ENCODE results near the gene GABARAPL1. TPM values are rescaled to one million over a fixed set of nuclear protein-coding genes. Genes with fewer than 3 reads are reported as not detected.
A peak's percentile ranks its signal among the peaks of the same experiment; 100 is the strongest.

Gene GABARAPL1
- total RNA-seq: 100 to 1,000 TPM; 104 to 110 TPM
- total RNA-seq: 121 to 164 reads per million in 2 donors

GRCh38 chr12:10212739-10213131 lies at the start of gene GABARAPL1:
TSS of gene GABARAPL1 (plus strand) at chr12:10212877. CDS start at chr12:10213130, 253 bp downstream.
- H3K27me3 Mint-ChIP-seq: no peaks in the 10 kb centered on the region
- ATAC-seq (peak; percentile 74), DNase-seq (peak; percentile 75 to 80 (median 76))
- peak within 1 kb of the TSS; percentile 94 for H3K4me3 Mint-ChIP-seq
- no peaks in the 10 kb centered on the region for H3K9me3 ChIP-seq (ENCODE audit: control insufficient read depth, low read length, poor library complexity, severe bottlenecking)
- H3K27ac Mint-ChIP-seq: peak within 1 kb of the TSS; percentile 96
- no peaks in the 10 kb centered on the region for H3K36me3 Mint-ChIP-seq (ENCODE audit: low read depth)
- peaks cover 23% of the 10 kb centered on the region for H3K4me1 Mint-ChIP-seq

GRCh38 chr12:10163084-10163483 lies 49.6 kb upstream of the GABARAPL1 start:
- peaks cover 10% of the 10 kb centered on the region for H3K27me3 Mint-ChIP-seq
- H3K4me1 Mint-ChIP-seq: peaks cover 3% of the 10 kb centered on the region
- no peaks in the 10 kb centered on the region for H3K9me3 ChIP-seq (ENCODE audit: control insufficient read depth, low read length, poor library complexity, severe bottlenecking)
- H3K4me3 Mint-ChIP-seq: no peak overlapping the region
- ATAC-seq: no peak
- DNase-seq: no peak
- H3K27ac Mint-ChIP-seq: no peak overlapping the region
- no peaks in the 10 kb centered on the region for H3K36me3 Mint-ChIP-seq (ENCODE audit: low read depth)

- ATAC-seq (no peak), DNase-seq (no peak)
- no peaks in the 10 kb centered on the region for H3K36me3 Mint-ChIP-seq (ENCODE audit: low read depth)
- H3K9me3 ChIP-seq (ENCODE audit: control insufficient read depth, low read length, poor library complexity, severe bottlenecking): no peaks in the 10 kb centered on the region
- no peak overlapping the region for H3K4me3 Mint-ChIP-seq
- H3K27ac Mint-ChIP-seq: no peak overlapping the region
- no peaks in the 10 kb centered on the region for H3K4me1 Mint-ChIP-seq
- peaks cover 9% of the 10 kb centered on the region for H3K27me3 Mint-ChIP-seq
These were observed 47.3 kb upstream of the GABARAPL1 start for GRCh38 chr12:10165421-10165820.

- DNase-seq: no peak
- no peaks in the 10 kb centered on the region for H3K4me1 Mint-ChIP-seq
- no peaks in the 10 kb centered on the region for H3K9me3 ChIP-seq (ENCODE audit: control insufficient read depth, low read length, poor library complexity, severe bottlenecking)
- no peak for ATAC-seq
- no peak overlapping the region for H3K4me3 Mint-ChIP-seq
- no peak overlapping the region for H3K27ac Mint-ChIP-seq
- peaks cover 23% of the 10 kb centered on the region for H3K27me3 Mint-ChIP-seq
- no peaks in the 10 kb centered on the region for H3K36me3 Mint-ChIP-seq (ENCODE audit: low read depth)
These were observed 45.1 kb upstream of the GABARAPL1 start for GRCh38 chr12:10167599-10167998.

- no peaks in the 10 kb centered on the region for H3K9me3 ChIP-seq (ENCODE audit: control insufficient read depth, low read length, poor library complexity, severe bottlenecking)
- H3K36me3 Mint-ChIP-seq (ENCODE audit: low read depth): no peaks in the 10 kb centered on the region
- DNase-seq (no peak), ATAC-seq (no peak)
- H3K27me3 Mint-ChIP-seq: peaks cover 28% of the 10 kb centered on the region
- H3K4me1 Mint-ChIP-seq: no peaks in the 10 kb centered on the region
- H3K4me3 Mint-ChIP-seq: no peak overlapping the region
- H3K27ac Mint-ChIP-seq: no peak overlapping the region
These were observed 43.6 kb upstream of the GABARAPL1 start for GRCh38 chr12:10169104-10169503.

- peaks cover 39% of the 10 kb centered on the region for H3K27me3 Mint-ChIP-seq
- H3K4me1 Mint-ChIP-seq: no peaks in the 10 kb centered on the region
- H3K36me3 Mint-ChIP-seq (ENCODE audit: low read depth): no peaks in the 10 kb centered on the region
- no peak overlapping the region for H3K4me3 Mint-ChIP-seq
- no peak for ATAC-seq
- no peak overlapping the region for H3K27ac Mint-ChIP-seq
- no peak for DNase-seq
- no peaks in the 10 kb centered on the region for H3K9me3 ChIP-seq (ENCODE audit: control insufficient read depth, low read length, poor library complexity, severe bottlenecking)
These were observed 42.5 kb upstream of the GABARAPL1 start for GRCh38 chr12:10170216-10170615.

GRCh38 chr12:10171973-10172728 lies 40.5 kb upstream of the GABARAPL1 start, which contains the start of gene OLR1:
TSS of gene OLR1 (minus strand) at chr12:10172132. CDS start at chr12:10172077, 55 bp downstream.
- H3K27ac Mint-ChIP-seq: no peak within 1 kb of the TSS
- ATAC-seq (no peak), DNase-seq (no peak)
- H3K36me3 Mint-ChIP-seq (ENCODE audit: low read depth): no peaks in the 10 kb centered on the region
- H3K4me3 Mint-ChIP-seq: no peak within 1 kb of the TSS
- H3K27me3 Mint-ChIP-seq: peaks cover 53% of the 10 kb centered on the region
- no peaks in the 10 kb centered on the region for H3K4me1 Mint-ChIP-seq
- H3K9me3 ChIP-seq (ENCODE audit: control insufficient read depth, low read length, poor library complexity, severe bottlenecking): no peaks in the 10 kb centered on the region

- H3K27ac Mint-ChIP-seq: no peak overlapping the region
- ATAC-seq (no peak), DNase-seq (no peak)
- H3K36me3 Mint-ChIP-seq (ENCODE audit: low read depth): peaks cover 3% of the 10 kb centered on the region
- H3K4me1 Mint-ChIP-seq: no peaks in the 10 kb centered on the region
- no peaks in the 10 kb centered on the region for H3K9me3 ChIP-seq (ENCODE audit: control insufficient read depth, low read length, poor library complexity, severe bottlenecking)
- peaks cover 62% of the 10 kb centered on the region for H3K27me3 Mint-ChIP-seq
- no peak overlapping the region for H3K4me3 Mint-ChIP-seq
These were observed 37.6 kb upstream of the GABARAPL1 start for GRCh38 chr12:10174986-10175614.

- H3K36me3 Mint-ChIP-seq (ENCODE audit: low read depth): peaks cover 3% of the 10 kb centered on the region
- no peak overlapping the region for H3K27ac Mint-ChIP-seq
- no peak overlapping the region for H3K4me3 Mint-ChIP-seq
- H3K4me1 Mint-ChIP-seq: no peaks in the 10 kb centered on the region
- no peak for DNase-seq
- ATAC-seq: no peak
- peaks cover 65% of the 10 kb centered on the region for H3K27me3 Mint-ChIP-seq
- H3K9me3 ChIP-seq (ENCODE audit: control insufficient read depth, low read length, poor library complexity, severe bottlenecking): no peaks in the 10 kb centered on the region
These were observed 36.6 kb upstream of the GABARAPL1 start for GRCh38 chr12:10175846-10176636.

GRCh38 chr12:10178821-10179220 lies 33.9 kb upstream of the GABARAPL1 start, which contains the start of gene TMEM52B:
TSS of gene TMEM52B (plus strand) at chr12:10179032. CDS start at chr12:10179575, 543 bp downstream.
- Mint-ChIP-seq H3K27me3 (peaks cover 72% of the 10 kb centered on the region), H3K36me3 (ENCODE audit: low read depth) (peaks cover 3% of the 10 kb centered on the region), H3K4me3 (no peak within 1 kb of the TSS), H3K4me1 (peaks cover 4% of the 10 kb centered on the region), H3K27ac (no peak within 1 kb of the TSS)
- ATAC-seq: no peak
- no peaks in the 10 kb centered on the region for H3K9me3 ChIP-seq (ENCODE audit: control insufficient read depth, low read length, poor library complexity, severe bottlenecking)
- no peak for DNase-seq

GRCh38 chr12:10179776-10180181 lies 32.9 kb upstream of the GABARAPL1 start:
- peaks cover 3% of the 10 kb centered on the region for H3K36me3 Mint-ChIP-seq (ENCODE audit: low read depth)
- no peaks in the 10 kb centered on the region for H3K9me3 ChIP-seq (ENCODE audit: control insufficient read depth, low read length, poor library complexity, severe bottlenecking)
- peaks cover 4% of the 10 kb centered on the region for H3K4me1 Mint-ChIP-seq
- DNase-seq (no peak), ATAC-seq (no peak)
- peaks cover 72% of the 10 kb centered on the region for H3K27me3 Mint-ChIP-seq
- H3K4me3 Mint-ChIP-seq: no peak overlapping the region
- no peak overlapping the region for H3K27ac Mint-ChIP-seq

- ATAC-seq (peak; percentile 44), DNase-seq (no peak)
- H3K4me3 Mint-ChIP-seq: no peak overlapping the region
- H3K27ac Mint-ChIP-seq: no peak overlapping the region
- no peaks in the 10 kb centered on the region for H3K9me3 ChIP-seq (ENCODE audit: control insufficient read depth, low read length, poor library complexity, severe bottlenecking)
- peaks cover 61% of the 10 kb centered on the region for H3K27me3 Mint-ChIP-seq
- H3K36me3 Mint-ChIP-seq (ENCODE audit: low read depth): peaks cover 3% of the 10 kb centered on the region
- peaks cover 4% of the 10 kb centered on the region for H3K4me1 Mint-ChIP-seq
These were observed 30.2 kb upstream of the GABARAPL1 start for GRCh38 chr12:10182354-10183049.
